T-helper 1 cell treated with Interleukin-12 subunit alpha and Interleukin-12 subunit beta and Interleukin-4 antibody, amounts not matched to agents 30 μg/mL and 1 μg/mL, for 36 hours (primary cell): ENCODE results near the gene MED15.

Experiments
- H3K27ac Mint-ChIP-seq: one replicate; pipeline ENCODE4 v1.8.0; 2021; ENCODE audit warnings: mild to moderate bottlenecking, mixed read lengths
- H3K27me3 Mint-ChIP-seq: one replicate; pipeline ENCODE4 v1.8.0; 2021; ENCODE audit warnings: low read depth, mixed read lengths
- H3K36me3 Mint-ChIP-seq: one replicate; pipeline ENCODE4 v1.8.0; 2021; ENCODE audit warnings: low read depth, mixed read lengths
- H3K4me1 Mint-ChIP-seq: one replicate; pipeline ENCODE4 v1.8.0; 2021; ENCODE audit warnings: low read depth, mixed read lengths
- H3K4me3 Mint-ChIP-seq: one replicate; pipeline ENCODE4 v1.8.0; 2021; ENCODE audit warnings: mild to moderate bottlenecking, moderate library complexity, mixed read lengths
- H3K9me3 Mint-ChIP-seq: one replicate; pipeline ENCODE4 v1.8.0; 2021; ENCODE audit warnings: mixed read lengths

The MED15 gene

DNA sequence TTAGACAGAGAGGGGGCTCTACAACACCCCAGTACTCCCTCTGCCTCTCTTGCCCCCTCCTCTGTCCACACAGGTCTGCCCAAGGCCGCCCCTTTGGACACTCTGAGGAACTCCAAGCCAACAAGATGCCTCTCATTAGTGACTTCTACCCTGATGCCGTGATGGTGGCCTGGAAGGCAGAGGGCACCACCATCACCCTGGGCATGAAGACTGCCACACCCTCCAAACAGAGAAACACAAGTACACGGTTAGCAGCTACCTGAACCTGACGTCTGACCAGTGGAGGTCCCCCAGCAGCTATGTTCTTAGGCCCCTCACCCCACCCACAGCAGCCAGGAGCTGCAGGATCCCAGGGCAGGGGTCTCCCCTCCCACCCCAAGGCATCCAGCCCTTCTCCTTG is 125.1 kb downstream of the MED15 start:
- no peak overlapping the region for H3K4me3 Mint-ChIP-seq
- no peaks in the 10 kb centered on the region for H3K4me1 Mint-ChIP-seq
- no peaks in the 10 kb centered on the region for H3K9me3 Mint-ChIP-seq
- no peak overlapping the region for H3K27ac Mint-ChIP-seq
- peaks cover 22% of the 10 kb centered on the region for H3K27me3 Mint-ChIP-seq
- H3K36me3 Mint-ChIP-seq: no peaks in the 10 kb centered on the region

DNA sequence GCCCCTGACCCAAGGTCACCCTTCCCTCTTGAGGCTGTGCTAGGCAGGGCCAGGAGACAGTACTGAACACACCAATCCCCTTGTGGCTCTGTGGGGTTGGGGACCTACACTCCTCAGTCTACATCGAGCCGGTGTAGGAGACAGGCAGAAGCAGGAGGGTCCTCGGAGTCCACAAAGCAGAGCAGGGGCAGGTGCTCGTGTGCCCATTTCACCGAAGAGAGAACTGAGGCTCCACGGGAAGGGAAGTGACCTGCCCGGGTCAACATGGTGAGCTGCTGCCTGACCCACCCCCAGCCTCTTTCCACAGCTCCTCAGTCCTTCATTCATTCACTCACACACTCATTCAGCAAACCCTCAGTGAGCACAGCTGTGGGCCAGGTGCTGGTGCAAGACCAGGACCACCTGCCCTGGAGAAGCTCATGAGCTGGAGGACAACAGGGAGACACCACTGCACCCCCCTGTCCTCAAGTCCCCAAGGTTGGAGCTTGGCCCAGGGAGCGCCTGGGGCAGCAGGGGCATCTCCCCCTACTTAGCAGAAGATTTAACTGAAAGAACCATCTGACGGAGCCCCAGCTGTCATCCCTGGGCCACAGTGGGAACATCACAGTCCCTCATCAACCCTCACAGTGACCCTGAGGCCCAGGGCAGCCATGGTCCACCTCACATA is 127.3 kb downstream of the MED15 start:
- H3K4me3 Mint-ChIP-seq: no peak overlapping the region
- no peaks in the 10 kb centered on the region for H3K4me1 Mint-ChIP-seq
- H3K9me3 Mint-ChIP-seq: peaks cover under 1% of the 10 kb centered on the region
- no peaks in the 10 kb centered on the region for H3K36me3 Mint-ChIP-seq
- no peak overlapping the region for H3K27ac Mint-ChIP-seq
- peaks cover 24% of the 10 kb centered on the region for H3K27me3 Mint-ChIP-seq

DNA sequence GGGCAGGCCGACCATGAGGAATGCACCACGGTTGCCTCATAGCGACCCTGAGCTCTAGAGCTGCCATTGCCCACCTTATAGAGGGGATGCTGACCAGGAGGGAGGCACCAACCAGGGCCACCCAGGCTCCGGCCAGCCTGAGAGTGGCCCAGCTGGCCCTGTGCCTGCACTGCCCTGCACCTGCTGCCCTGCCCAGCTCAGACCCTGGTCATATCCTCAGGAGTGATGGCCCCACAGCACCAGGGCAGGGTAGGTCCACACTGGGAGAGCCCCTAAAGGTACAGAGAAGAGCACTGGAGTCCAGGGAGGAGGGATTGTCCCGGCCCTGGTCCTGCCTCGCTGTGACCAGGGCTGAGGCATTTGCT is 127.8 kb downstream of the MED15 start:
- H3K27ac Mint-ChIP-seq: no peak overlapping the region
- H3K4me1 Mint-ChIP-seq: no peaks in the 10 kb centered on the region
- H3K27me3 Mint-ChIP-seq: peaks cover 26% of the 10 kb centered on the region
- no peaks in the 10 kb centered on the region for H3K36me3 Mint-ChIP-seq
- no peak overlapping the region for H3K4me3 Mint-ChIP-seq
- H3K9me3 Mint-ChIP-seq: peaks cover 4% of the 10 kb centered on the region

DNA sequence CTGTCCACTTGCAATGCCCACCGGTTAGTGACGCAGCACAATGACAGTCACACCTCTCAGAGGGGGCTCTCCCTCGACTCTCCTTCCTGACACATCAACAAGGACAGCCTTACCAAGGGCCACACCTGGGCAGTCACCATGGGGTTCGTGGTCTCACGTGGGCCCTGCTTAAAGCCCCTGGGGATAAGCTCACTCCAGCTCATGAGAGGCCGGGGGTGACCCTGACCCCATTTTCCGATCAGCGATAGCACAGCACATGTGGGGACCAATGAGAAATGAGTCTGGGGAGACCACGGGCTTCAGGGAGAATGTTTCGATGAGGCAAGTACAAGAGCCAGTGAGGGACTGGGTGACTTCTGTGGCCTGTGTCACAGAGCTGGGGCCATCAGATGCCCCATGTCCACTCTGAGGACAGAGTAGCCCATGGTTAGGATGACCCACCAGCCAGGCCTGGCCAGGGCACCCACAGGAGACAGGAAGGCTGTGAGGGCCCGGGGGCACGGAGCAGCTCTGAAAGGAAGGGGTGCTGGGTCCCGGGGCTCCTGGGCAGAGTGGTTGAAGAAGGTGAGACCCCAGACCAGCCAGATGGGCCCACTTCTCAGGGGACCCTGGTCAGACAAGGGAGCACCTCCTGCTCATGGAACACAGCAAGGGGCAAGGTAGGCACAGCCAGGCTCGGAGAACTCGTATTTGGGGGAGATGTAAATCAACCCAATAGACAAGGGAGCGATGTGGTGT is 128.8 kb downstream of the MED15 start:
- Mint-ChIP-seq H3K27ac (no peak overlapping the region), H3K27me3 (peaks cover 23% of the 10 kb centered on the region), H3K36me3 (no peaks in the 10 kb centered on the region), H3K4me1 (no peaks in the 10 kb centered on the region), H3K9me3 (peaks cover 4% of the 10 kb centered on the region), H3K4me3 (no peak overlapping the region)

DNA sequence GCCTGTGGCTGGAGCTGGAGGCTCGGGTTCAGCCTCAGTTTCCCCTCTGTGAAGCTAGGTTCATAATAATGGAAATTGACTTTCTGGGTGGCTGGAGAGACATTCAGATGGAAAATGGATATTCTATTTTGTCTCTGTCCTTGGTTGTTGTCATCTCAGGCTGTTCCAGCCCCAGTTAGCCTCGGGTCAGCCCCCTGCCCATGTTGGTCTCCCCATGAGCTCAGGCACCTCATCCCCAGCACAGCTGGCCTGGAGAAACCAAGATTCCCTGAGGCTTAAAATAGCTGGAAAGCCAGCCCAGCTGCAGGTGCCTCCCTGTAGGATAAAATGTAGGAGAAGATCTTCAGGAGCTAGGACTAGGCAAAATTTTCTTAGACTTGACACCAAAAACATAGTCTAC is 129.5 kb downstream of the MED15 start:
- no peaks in the 10 kb centered on the region for H3K36me3 Mint-ChIP-seq
- no peaks in the 10 kb centered on the region for H3K4me1 Mint-ChIP-seq
- no peak overlapping the region for H3K27ac Mint-ChIP-seq
- peaks cover 23% of the 10 kb centered on the region for H3K27me3 Mint-ChIP-seq
- H3K4me3 Mint-ChIP-seq: no peak overlapping the region
- peaks cover 4% of the 10 kb centered on the region for H3K9me3 Mint-ChIP-seq
